ENCODE data around the gene TWF2. TPM values are rescaled to one million over a fixed set of nuclear protein-coding genes. Genes with fewer than 3 reads are reported as not detected.

The TWF2 gene
- total RNA-seq, 1 donor from 2014 or later, result 50.4 TPM

DNA sequence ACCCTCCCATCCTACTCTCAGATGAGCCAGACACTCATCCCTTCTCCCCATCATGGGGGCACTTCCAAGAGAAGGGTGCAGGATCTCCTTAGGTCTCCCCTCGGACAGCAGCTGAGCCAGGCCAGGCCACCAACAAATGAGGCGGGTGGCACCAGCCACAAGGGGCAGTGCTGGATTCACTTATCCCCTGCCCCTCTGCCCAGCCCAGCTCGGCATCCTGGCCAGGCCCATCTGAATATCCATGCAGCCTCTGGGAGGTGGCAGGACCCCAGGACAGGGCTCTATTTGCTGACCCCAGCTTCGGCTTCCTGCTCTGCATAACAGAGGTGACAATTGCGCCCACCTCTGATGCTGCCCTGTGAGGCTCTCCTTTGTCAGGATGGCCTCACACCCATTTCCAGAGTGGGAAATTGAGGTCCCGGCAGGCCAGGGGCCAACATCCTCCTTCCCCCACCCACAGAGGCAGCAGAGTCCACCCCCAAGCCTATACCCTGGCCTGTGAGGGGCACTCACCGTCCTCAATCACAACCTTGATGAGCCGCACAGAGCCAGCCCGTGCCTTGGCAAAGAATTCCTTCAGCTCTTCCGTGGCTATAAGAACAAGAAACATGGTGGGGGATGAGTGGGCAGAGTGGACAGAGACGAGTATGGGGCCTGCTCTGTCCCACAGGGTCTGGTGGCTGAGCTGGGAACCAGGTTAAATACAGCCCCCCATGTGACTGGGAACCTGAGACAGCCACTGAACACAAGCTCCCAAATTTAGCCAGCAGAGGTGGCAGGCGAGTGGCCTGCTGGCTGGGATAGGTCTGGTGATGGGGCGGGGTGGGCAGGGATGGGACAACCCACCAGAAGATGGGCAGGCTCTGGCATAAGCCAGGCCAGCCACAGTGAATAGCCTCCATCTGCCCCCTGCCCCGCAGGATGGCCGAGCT lies 4.2 kb downstream of the TWF2 start:
- peaks cover 38% of the 10 kb centered on the region for H3K36me3 ChIP-seq
- intact Hi-C loops (cut with DNase I), result loop anchor here (5.0 kb wide), 1 partner anchor 108 kb away; no protein-coding TSS in a partner anchor
- peaks cover 25% of the 10 kb centered on the region for H3K4me1 ChIP-seq
- no peak for ATAC-seq
- H3K27me3 ChIP-seq, result no peaks in the 10 kb centered on the region
- no peaks in the 10 kb centered on the region for H3K9me3 ChIP-seq
- peak; percentile 54 for DNase-seq
- H3K27ac ChIP-seq, result no peak overlapping the region
- no peak overlapping the region for H3K4me3 ChIP-seq
- TF ChIP-seq CTCF (IDR thresholded peaks at IDR 0.05), result no peak

- Histone ChIP-seq H3K27me3 (no peaks in the 10 kb centered on the region), H3K9me3 (no peaks in the 10 kb centered on the region), H3K36me3 (peaks cover 46% of the 10 kb centered on the region), H3K4me3 (no peak overlapping the region), H3K4me1 (peaks cover 23% of the 10 kb centered on the region), H3K27ac (no peak overlapping the region)
- no peak for ATAC-seq
- no peak for DNase-seq
- TF ChIP-seq CTCF (IDR thresholded peaks at IDR 0.05), result no peak
- intact Hi-C loops (cut with DNase I), result loop anchor here (5.0 kb wide), 1 partner anchor 108 kb away; no protein-coding TSS in a partner anchor
Observed at GRCh38 chr3:52233968-52234367, 5.0 kb downstream of the TWF2 start.

DNA sequence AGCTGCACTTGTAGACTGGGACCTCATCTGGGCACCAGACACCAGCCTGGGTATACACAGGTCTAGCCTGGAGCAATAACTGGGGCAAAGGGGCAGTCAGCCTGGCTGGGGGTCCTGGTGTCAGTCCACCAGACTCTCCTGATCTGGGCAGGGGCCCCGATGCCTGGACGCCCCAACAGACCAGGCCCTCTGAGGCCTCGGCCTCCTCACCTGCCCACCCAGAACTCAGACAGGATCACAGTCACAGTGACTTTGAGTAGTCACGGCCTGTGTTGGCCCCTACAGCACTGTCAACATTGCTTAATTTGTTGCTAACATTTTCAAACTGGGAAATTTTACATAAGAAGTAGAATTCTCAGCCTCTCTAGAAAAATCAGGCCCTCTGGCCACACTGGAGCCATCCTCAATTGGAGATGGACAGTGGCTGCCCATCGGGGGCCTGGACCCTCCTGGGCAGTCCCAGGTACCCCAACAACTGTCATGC lies 5.8 kb downstream of the TWF2 start:
- no peaks in the 10 kb centered on the region for H3K27me3 ChIP-seq
- DNase-seq, result no peak
- H3K27ac ChIP-seq, result no peak overlapping the region
- no peak for TF ChIP-seq CTCF (IDR thresholded peaks at IDR 0.05)
- peaks cover 19% of the 10 kb centered on the region for H3K4me1 ChIP-seq
- no peaks in the 10 kb centered on the region for H3K9me3 ChIP-seq
- no peak overlapping the region for H3K4me3 ChIP-seq
- no peak for ATAC-seq
- peaks cover 55% of the 10 kb centered on the region for H3K36me3 ChIP-seq
- intact Hi-C loops (cut with DNase I), result loop anchor here (5.0 kb wide), 1 partner anchor 109 kb away; no protein-coding TSS in a partner anchor

DNA sequence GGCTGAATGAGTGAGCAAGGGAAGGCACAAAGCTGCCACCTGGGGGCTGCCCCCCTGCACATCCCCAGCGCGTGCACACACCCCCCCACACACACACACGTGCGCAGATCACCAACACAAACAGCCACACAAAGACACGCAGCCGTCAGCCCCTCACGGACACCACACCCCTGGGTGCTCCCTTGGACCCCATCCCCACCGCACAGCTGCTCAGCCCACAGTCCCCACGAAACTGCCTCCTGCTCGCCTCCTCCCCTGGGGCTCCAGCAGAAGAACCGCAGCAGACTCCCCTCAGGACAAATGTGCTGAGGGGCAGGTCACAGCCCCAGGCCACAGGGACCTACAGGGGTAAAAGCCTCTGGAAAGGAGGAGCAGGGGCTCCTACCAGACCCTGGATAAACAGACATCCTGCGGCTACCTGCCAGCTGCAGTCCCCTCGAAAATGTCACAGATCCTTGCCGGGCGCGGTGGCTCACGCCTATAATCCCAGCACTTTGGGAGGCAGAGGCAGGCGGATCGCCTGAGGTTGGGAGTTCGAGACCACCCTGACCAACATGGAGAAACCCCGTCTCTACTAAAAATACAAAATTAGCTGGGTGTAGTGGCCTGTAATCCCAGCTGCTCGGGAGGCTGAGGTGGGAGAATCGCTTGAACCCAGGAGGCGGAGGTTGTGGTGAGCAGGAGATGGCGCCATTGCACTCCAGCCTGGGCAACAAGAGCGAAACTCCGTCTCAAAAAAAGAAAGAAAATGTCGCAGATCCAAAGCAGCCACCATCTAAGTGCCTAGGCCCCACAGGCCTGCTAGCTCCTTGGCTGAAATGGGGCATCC lies 6.5 kb downstream of the TWF2 start:
- no peak for ATAC-seq
- H3K27me3 ChIP-seq, result no peaks in the 10 kb centered on the region
- H3K27ac ChIP-seq, result no peak overlapping the region
- H3K9me3 ChIP-seq, result no peaks in the 10 kb centered on the region
- H3K36me3 ChIP-seq, result peaks cover 58% of the 10 kb centered on the region
- H3K4me1 ChIP-seq, result peaks cover 13% of the 10 kb centered on the region
- H3K4me3 ChIP-seq, result no peak overlapping the region
- TF ChIP-seq CTCF (IDR thresholded peaks at IDR 0.05), result peak; percentile 22
- intact Hi-C loops (cut with DNase I), result loop anchor here (5.0 kb wide), 1 partner anchor 110 kb away; no protein-coding TSS in a partner anchor
- DNase-seq, result peak; percentile 59

DNA sequence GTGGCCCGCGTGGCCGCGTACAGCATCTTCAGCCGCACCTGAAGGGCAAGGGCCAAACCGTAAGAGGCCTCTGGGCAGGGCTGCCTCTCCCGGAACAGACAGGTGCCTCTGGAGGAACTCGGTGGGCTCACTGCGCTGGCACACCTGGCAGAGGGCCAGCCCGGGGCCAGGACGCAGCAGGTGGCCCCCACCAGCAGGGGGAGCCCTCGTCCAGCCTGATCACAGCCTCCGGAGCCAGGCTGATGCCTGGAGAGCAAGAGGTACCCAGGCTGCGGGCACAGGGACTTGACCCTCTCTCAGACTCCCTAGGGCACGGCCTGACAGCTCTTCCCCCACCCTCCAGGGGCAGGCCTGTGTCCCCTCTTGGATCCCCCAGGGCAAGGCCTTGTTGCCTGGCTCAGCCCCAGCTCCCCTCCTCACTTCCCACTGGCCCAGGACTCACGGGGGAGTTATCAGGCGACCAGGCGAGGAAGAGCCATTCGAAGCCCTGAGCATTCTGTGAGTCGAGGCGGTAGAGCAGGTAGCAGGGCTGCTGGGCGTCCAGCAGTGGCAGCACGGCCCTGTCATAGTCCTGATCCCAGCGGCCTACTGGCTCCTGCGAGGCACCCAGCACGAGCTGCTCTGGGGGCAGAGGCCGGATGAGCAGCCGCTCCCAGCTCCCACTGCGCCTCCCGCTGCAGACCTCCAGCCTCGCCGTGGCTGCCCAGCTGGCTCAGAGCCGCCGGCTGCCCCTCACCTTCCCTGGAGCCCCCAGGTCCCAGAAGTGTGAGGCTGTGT lies 7.3 kb downstream of the TWF2 start:
- Histone ChIP-seq H3K4me1 (peaks cover 5% of the 10 kb centered on the region), H3K27ac (no peak overlapping the region), H3K27me3 (no peaks in the 10 kb centered on the region), H3K36me3 (peaks cover 58% of the 10 kb centered on the region), H3K4me3 (no peak overlapping the region), H3K9me3 (no peaks in the 10 kb centered on the region)
- DNase-seq (peak; percentile 91), ATAC-seq (peak; percentile 86)
- intact Hi-C loops (cut with DNase I), result loop anchor here (5.0 kb wide), 1 partner anchor 111 kb away; no protein-coding TSS in a partner anchor
- TF ChIP-seq CTCF (IDR thresholded peaks at IDR 0.05), result peak; percentile 92
